Measurements from ENCODE around the gene SLC35F6. TPM values are rescaled to one million over a fixed set of nuclear protein-coding genes. Genes with fewer than 3 reads are reported as not detected.

SLC35F6 gene
- total and polyA plus RNA-seq, 9 of the 15 experiments (the other 6 are each of a cell fraction or from before 2014, with no cell fraction given) = 11.9 to 47.3 (median 22.5) TPM

GRCh38 chr2:26769089-26769761 is 5.1 kb downstream of the SLC35F6 start (continued):
- TF ChIP-seq ELK1 (CRISPR knock-in tag; IDR thresholded peaks at IDR 0.05) = no peak
- no peak for TF ChIP-seq SIN3A (IDR thresholded peaks at IDR 0.05; ENCODE audit: borderline replicate concordance in 2 of 2, control insufficient read depth in 1 of 2, low read depth in 2 of 2, low read length in 2 of 2)
- no peak for TF ChIP-seq ETS2 (tag; IDR thresholded peaks at IDR 0.05; ENCODE audit: borderline replicate concordance, poor library complexity, severe bottlenecking)
- no peak for TF ChIP-seq FIP1L1 (IDR thresholded peaks at IDR 0.05; ENCODE audit: low read depth, low read length, poor library complexity, severe bottlenecking)
- no peak for TF ChIP-seq ZNF280B (CRISPR knock-in tag; IDR thresholded peaks at IDR 0.05)
- TF ChIP-seq ZNF212 (CRISPR knock-in tag; IDR thresholded peaks at IDR 0.05) = no peak
- TF ChIP-seq TAF1 (IDR thresholded peaks at IDR 0.05; ENCODE audit: control insufficient read depth, extremely low read depth, insufficient read depth, low read length, severe bottlenecking) = peak; percentile 32
- peak; percentile 58; the same call in 1 of the 2 replicates for TF ChIP-seq ZFP91 (CRISPR knock-in tag; IDR thresholded peaks at IDR 0.05)
- no peak for TF ChIP-seq TCF7L2 (IDR thresholded peaks at IDR 0.05; ENCODE audit: low read depth, low read length)
- no peak for TF ChIP-seq BRF1 (IDR thresholded peaks at IDR 0.05; ENCODE audit: borderline replicate concordance, extremely low read depth, insufficient read length)
- TF ChIP-seq E2F8 (IDR thresholded peaks at IDR 0.05; ENCODE audit: low read depth, partially characterized antibody) = no peak
- TF ChIP-seq ZNF133 (CRISPR knock-in tag; IDR thresholded peaks at IDR 0.05) = no peak
- TF ChIP-seq ZNF830 (CRISPR knock-in tag; IDR thresholded peaks at IDR 0.05) = no peak
- no peak for TF ChIP-seq BRF2 (IDR thresholded peaks at IDR 0.05; ENCODE audit: borderline replicate concordance, insufficient read depth, insufficient read length)
- peak; percentile 81 for TF ChIP-seq ZNF143 (CRISPR knock-in tag; IDR thresholded peaks at IDR 0.05)
- TF ChIP-seq NR2F6 (CRISPR knock-in tag; IDR thresholded peaks at IDR 0.05) = no peak
- peak; percentile 80 for TF ChIP-seq TOE1 (IDR thresholded peaks at IDR 0.05; ENCODE audit: borderline replicate concordance)
- TF ChIP-seq TOE1 (CRISPR knock-in tag; IDR thresholded peaks at IDR 0.05; ENCODE audit: borderline replicate concordance, low read depth) = 0 out of 2 replicates have a peak, but pooled peaks have one; percentile 73

All from K562 (cell line).